Sigmoid colon (tissue), 3 donors: ENCODE data around the gene THBS2.

Source experiments
- POLR2A ChIP-seq, 2 donors: fragments of 450-650 bp; IDR thresholded peaks; one replicate each; pipeline ENCODE4 v1.6.1; 2016; ENCODE audit warnings: antibody characterized with exemption in 2 of 2, mild to moderate bottlenecking in 2 of 2, moderate library complexity in 2 of 2
- TF ChIP-seq, protein P1 (sequence below), 4 experiments: fragments of 450-650 bp in 3 of 4; fragments of 200-600 bp in 1 of 4; IDR thresholded peaks; one replicate each; pipeline ENCODE4 v1.5.1; 2016 to 2019; ENCODE audit warnings: antibody characterized with exemption in 4 of 4, mild to moderate bottlenecking in 3 of 4, moderate library complexity in 2 of 4

DNA sequence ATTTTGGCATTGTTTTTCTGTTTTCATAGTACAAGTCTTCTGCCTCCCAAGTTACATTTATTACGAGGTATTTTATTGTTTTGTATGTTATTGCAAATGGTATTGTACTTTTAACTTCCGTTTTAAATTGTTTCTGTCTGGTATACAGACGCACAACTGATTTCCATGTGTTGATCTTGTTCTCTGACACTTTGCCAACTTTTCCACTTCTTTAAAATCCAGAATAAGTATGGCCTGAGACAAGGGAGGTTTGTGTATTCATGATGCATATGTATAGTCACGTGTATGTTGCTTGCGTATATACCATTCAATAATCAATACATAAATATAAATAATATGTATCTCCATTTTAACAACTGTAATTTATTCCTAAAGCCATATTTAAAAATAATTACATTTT, 41.2 kb downstream of the THBS2 start:
- TF ChIP-seq, protein P1, sequence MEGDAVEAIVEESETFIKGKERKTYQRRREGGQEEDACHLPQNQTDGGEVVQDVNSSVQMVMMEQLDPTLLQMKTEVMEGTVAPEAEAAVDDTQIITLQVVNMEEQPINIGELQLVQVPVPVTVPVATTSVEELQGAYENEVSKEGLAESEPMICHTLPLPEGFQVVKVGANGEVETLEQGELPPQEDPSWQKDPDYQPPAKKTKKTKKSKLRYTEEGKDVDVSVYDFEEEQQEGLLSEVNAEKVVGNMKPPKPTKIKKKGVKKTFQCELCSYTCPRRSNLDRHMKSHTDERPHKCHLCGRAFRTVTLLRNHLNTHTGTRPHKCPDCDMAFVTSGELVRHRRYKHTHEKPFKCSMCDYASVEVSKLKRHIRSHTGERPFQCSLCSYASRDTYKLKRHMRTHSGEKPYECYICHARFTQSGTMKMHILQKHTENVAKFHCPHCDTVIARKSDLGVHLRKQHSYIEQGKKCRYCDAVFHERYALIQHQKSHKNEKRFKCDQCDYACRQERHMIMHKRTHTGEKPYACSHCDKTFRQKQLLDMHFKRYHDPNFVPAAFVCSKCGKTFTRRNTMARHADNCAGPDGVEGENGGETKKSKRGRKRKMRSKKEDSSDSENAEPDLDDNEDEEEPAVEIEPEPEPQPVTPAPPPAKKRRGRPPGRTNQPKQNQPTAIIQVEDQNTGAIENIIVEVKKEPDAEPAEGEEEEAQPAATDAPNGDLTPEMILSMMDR (IDR thresholded peaks at IDR 0.05), result no peak
- TF ChIP-seq POLR2A (IDR thresholded peaks at IDR 0.05), result no peak
